ENCODE results near the gene GNAT3.

GNAT3 gene

DNA sequence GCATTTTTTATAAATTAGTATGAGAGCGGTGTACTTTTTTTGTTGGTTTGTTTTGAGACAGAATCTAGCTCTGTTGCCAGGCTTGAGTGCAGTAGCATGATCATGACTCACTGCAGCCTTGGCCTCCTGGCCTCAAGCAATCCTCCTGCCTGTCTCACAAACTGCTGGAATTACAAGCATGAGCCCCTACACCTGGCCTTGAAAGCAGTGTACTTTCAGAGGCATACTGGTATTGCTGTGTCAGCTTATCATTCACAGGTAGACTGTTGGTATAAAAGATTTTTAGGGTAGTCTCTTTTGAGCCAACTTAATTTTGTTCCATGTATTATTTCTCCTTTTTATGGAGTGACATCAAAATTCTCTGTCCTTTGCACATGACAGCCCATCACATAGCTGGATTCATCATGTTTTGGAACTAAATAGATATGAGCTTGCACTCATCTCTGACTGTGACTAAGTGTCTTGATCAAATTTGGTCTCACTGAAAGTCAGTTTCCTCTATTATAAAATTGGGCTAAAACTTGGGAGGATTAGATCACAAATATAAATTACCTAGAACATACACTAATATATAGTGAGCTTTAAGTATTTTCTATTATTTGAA is 12.4 kb downstream of the GNAT3 start:
- no peak for DNase-seq

DNA sequence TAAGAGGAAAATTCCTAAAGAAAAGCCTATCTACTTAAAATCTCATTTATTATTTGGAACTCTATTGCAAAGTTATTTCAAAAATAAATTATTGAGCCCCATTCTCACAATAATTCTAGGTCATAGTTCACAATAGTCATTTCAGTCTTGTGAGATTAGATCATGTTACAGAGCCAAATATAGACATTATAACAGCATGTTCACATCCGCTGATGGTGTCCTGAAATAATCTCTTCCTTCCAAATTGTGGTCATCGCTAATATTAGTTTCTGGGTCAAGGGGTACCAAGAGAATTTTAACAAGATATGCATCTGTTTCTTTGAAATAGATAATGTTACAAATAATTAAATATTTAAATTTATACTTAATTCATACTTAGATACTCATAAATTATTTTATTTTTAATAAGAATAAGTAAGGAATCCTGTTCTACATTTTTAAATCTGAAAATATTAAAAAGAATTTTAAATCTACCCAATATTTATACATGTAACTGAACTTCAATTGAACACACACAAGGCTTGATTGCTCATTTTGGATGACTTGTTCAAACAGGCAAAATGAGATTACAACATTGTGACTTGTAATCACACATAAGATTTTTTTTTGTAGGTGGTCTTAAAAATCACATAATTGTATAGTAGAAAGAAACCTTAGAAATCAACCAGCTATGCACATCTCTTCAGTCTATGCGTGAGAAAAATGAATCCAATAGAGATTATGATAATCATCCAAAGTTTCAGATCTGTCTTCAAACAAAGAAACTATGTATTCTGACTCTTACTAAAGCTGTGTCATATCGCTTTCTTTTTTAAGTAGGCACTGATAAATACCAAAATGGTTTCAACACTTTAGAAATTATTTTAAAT is 13.1 kb downstream of the GNAT3 start:
- no peak for DNase-seq

DNA sequence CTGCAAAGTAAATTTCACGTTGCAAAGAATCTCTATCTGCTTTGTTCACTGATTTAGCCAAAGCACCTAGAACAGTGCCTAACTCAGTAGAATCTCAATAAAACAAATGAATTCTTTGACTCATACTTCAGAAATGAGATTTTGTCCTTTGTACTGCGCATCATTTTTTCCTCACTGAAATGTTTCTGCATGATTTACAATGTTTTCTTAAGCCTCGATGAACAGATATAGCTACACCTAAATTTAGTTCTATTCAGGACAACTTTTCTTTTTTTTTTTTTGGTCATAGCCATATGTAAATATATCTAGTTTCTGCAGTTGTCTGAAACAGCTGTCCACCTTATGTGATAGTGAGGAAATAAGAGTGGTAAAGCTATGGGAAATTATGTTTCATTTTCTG is 15.3 kb downstream of the GNAT3 start:
- no peak for DNase-seq

DNA sequence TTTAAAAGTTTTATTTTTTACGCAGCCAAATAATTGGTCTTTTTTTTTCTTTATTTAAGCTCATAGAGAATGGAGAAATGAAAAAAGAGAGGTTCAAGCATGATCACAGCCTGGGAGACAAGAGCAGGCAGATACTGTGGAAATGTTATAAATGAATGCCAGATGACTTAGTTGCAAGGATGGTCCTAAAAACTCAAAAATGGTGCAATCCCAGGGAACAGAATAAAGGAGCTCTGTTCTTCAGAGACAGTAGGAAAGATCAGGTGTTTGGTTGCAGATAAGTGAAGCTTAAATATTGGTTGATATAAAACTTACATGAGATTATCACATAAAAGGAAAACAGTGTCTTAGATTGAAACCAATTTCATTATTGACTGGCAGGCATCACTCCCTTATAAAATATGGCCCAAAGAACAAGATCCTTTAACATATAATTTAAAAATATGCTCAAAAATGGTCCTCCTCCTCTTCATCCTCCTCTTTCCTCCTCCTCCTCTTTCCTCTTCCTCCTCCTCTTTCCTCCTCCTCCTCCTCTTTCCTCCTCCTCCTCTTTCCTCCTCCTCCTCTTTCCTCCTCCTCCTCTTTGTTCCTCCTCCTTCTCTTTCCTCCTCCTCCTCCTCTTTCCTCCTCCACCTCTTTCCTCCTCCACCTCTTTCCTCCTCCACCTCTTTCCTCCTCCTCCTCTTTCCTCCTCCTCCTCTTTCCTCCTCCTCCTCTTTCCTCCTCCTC is 18.6 kb downstream of the GNAT3 start:
- no peak for DNase-seq

DNA sequence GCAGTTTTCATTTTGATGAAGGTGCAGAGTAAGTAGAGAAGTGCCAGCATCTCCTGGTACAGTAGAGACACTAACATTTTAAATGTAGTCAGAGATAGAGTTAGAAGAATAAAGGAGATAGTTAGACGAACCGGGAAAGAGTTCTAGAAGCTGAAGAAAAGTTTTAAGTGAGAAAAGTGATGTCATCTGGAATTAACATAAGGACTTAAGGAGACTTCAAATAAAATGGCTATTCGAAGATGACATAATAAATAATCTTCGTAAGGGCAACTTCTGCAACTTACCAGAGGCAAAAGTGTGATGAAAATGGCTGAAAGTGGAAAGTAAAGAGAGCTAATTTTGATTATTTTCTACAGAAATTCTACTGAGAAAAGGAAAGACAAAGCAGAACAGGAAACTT is 20.4 kb downstream of the GNAT3 start:
- DNase-seq = no peak

DNA sequence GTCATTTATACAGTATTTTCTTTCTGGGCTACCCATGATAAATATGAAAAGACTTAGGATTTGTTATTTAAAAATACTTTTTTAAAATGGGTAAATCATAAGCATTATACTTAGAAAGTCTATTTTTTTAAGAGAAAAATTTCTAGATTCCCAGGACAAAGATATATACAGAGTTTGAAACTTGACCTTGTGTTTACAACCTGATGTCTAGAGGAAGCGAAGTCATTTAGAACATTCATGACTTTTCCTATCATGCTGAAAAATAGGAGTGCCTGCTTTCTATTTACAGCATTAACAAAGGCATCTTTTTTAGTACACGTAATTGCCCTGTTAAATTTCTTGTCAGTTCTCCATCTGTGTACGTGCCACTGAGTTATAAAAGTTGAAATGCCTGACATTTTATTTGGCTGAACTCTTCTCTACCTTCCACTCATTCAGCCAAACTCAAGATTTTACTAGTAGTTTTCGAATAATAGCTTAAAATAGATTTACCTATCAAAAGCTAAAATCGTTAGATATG is 23.0 kb downstream of the GNAT3 start:
- DNase-seq = no peak

DNA sequence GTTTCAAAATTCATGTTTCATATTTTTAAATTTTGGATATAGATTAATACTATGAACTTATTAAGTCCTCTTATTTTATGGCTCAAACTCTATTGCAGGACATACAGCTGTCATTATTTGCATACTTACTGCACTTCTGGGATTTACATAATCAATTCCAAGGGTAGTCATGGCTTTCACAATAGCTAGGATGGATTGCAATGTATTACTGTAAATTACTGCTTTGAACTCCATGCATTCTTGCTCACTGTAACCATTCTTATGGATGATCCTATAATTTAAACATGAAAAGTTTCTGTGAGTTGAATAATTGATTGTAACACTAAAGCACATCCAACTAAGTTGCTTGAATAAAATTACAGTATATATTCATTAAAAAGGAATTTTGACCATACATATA is 23.5 kb downstream of the GNAT3 start:
- no peak for DNase-seq

DNA sequence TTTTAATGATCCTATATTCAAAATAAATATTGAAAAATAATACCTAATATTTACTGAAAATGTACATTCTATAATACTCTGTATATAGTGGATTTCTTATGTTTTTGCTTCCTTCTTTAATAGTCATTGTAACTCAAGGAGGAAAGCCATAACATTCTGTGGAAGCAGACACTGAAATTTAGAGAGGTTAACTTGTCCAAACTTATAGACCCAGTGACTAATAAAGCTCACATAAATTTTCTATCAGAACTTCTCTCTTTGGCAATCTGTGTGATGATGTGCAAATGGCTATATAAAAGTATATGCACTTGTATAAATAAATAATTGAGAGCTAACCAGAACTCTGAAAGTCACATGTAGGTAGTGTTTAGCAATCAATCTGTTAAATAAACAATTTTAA is 26.1 kb downstream of the GNAT3 start:
- no peak for DNase-seq

DNA sequence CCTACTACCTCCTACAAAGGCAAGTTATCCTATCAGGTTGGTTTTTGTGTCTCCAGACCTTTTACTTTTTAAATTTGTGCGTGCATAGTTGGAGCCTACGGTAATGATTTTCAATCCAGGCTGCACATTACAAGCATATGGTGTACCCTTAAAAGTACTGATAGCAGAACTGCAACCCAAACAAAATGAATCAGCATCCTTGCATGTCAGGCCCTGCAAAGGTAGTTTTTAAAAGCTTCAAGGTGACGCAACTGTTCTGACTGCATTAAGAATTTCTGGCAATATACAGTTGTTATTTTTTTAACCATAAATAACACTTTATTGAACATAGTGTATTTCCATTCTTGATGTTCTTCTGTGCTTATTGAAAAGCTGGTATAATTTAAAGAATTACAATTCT is 28.9 kb downstream of the GNAT3 start:
- DNase-seq = no peak

DNA sequence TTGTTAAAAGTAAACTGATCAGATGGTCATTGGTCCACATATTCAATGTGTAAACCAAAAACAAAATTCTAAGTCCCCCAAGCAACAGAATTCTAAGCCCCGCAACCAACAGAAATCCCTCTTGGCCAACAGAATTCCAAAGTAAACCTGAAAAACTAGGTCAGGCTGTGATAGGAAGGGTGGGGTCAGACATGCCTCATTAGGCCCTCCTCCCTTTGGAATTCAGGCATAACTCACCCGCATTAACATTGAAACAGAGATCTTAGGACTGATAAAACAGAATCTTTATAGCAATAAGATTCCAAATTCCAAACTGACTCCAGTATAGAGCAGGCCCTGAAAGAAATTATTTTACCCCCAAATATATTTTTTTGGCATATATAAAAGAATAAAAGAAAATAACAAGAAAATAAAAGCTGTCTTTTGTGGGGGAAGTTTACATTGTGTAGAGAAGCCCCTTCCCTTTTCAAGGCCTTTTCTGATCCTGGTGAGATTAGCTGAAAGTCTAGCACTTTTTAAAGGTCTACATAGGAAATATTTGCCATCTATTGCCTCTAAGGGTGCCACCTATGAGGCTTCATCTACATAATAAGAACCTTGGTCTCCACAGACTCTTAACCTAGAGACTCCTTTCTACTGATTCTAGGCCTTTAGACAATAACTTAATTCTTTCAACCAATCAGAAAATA is 30.5 kb downstream of the GNAT3 start:
- no peak for DNase-seq

DNA sequence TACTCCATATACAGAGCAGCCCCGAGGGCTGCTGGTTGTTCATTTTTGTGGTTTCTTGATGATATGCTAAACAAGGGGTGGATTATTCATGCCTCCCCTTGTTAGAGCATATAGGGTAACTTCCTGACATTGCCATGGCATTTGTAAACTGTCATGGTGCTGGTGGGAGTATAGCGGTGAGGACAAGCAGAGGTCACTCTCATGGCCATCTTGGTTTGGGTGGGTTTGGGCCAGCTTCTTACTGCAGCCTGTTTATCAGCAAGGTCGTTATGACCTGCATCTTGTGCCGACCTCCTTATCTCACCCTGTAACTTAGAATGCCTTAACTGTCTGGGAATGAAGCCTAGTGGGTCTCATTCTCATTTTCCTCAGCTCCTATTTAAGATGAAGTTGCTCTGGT is 31.3 kb downstream of the GNAT3 start:
- no peak for DNase-seq

DNA sequence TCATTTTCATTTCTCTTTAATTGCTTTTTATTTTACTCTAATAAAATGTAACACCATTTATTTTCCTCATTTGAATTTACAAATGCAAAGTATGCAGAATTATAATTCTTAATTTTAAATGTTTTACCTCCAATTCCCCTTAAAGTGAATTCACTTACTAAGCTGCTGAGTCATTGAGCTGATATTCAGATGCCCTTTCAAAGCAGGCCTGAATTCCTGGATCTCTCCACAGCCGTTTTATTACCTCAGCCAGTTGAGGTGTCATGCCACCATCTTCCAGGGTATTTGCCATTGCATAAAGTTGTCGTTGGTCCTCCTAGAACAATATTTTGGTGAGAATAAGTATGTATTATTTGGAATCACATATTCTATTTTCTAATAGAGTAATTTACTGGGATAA is 33.2 kb downstream of the GNAT3 start:
- no peak for DNase-seq

DNA sequence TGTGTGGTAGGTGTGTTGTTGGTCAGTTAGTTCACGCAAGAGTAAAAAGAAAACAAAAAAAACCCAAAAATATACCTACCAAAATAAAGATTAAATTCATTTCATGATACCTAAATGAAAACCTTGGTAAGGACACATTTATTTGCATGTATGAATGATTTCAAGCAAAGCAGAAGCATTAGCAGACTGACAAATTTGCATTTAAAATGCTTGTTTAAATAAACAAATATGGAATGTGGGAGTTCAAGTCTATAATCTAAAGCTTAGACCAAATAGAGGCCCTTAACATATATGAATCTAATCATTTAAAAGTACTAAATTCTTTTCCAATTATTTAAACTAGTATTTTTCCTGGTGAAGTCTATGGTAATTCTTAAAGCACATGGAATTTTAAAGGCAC is 35.8 kb downstream of the GNAT3 start:
- no peak for DNase-seq

DNA sequence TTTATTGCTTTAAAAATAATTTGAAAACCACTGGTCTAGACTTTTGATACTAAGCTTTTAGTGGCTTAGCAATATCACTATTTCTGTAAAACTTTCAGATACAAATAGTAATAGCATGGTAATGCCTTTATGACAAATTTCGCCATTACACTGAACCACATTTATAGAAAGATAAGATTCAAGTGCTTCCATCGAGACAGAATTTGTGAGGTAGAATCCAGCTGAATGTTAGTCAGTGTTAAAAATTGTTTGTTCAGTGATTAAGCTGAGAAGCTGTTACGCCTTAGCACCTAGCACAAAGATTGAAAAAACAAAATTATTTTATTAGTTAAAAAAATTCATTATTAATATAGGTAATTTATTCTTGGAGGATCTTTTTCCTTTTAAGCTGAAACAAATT is 36.5 kb downstream of the GNAT3 start:
- no peak for DNase-seq

DNA sequence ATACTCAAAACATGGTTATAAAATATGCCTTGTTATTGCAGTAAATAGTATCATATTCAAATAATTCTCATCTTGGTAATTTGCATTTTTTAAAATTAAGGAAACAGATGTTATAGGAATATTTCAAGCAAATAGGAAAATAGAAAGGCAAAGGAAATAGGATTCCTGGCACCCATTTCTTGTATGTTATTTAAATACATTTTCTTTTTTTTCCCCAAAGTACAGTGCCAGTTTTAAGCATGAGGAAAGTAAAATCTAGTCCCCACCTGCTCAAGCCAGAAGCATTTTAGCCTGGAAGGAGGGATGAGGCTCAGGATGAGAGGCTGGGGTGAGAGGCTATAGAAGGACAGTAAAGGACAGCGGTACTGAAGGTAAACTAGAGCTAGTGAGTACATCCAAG is 38.1 kb downstream of the GNAT3 start:
- no peak for DNase-seq

DNA sequence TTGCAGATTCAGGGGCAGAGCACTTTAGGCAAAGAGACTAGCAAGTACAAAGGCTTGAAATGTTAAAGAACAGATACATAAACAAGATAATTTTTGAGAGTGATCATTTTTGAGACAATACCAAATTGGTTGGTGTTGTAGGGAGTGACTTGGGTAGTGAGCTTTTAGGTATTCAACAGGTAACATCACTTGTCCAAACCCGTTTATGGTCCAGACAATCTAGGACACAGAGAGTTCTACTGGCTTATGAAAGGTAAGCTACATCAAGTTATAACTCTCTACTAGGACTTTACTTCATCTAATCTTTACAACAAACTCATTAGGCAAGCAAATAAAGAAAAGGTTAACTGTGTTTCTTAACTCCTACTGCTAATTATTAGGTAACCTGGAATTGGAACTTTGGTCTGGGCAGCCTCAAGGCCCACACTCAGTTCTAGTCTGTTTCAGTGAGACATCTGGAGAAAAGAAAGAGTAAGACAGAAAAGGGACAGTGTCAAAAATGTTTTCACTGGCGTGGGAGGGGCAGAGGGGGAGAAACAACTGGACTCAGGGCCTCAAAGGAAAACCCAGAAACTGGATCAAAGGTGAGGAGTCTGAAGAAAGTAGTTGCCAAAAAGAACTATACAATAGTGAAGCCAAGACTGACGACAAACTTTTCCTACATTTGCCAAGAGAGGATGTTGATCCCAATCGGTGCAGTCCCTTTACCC is 39.2 kb downstream of the GNAT3 start:
- DNase-seq = no peak

DNA sequence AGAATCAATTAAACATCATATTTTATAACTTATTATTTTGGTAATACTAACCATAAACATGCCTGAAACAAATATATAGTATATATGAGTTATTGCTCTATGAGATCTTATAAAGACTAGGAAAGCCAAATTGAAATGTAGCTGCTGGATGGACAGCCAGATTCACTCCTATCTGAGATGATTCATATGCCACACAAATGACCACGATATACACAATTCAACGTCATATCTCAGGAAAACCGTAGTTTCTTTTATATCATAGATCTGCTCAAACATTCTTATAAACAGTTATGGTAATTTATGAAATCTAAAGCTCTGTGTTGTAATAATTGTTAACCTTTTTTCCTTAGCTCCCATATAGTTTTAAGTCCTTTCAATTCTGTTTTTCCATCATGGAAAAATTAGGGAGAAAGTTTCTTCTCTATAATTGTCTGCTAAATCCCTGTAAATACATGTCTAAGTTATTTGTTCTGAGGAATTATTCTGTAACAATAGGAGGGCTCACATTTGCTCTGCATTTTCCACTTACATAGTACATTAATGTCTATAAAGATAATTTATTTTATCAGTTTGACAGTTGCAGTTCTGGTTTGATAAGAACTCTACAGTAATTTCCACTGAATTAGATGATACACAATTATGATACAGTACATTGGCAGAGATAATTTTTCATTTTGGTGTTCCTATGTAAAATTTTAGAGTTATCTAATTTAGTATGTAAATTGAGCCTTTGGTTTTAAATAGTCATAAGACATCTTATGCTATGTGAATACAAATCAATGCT is 42.7 kb downstream of the GNAT3 start:
- DNase-seq = no peak

DNA sequence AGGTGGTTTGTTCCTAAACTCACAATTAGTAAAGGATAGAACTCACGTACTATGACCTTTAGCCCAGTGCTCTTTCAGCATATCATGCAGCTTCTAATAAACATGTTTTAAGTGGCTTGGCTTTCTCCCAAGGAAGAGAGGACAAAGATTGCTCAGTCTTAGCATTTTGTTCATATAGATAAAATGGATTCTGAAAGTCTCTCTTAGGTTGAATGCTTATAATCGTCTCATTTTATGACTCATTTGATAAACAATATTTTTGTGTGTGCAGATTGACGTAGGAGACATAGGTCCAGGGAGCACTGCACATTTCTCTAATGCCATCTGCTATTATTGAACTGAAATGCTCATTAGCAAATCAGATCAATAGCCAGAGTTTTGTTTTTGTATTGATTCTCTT is 44.8 kb downstream of the GNAT3 start:
- DNase-seq = no peak

DNA sequence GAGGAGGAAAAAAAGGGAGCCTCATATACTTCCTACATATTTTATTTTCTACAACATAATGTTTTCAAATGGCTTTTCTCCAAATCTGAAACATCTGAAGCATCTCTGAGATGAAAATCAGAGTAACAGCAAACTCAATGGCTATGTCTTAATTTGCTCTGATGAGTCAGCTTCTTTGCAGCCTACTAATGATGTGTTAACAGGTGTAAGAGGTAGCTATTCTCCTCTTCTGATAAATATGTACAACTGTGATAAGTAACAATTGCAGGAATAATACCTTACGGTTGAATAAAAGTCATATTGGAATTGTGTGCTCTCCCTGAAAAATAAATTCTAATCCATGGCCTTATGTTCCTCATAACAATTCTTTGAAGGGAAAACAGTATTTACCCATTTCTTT is 45.2 kb downstream of the GNAT3 start:
- no peak for DNase-seq

DNA sequence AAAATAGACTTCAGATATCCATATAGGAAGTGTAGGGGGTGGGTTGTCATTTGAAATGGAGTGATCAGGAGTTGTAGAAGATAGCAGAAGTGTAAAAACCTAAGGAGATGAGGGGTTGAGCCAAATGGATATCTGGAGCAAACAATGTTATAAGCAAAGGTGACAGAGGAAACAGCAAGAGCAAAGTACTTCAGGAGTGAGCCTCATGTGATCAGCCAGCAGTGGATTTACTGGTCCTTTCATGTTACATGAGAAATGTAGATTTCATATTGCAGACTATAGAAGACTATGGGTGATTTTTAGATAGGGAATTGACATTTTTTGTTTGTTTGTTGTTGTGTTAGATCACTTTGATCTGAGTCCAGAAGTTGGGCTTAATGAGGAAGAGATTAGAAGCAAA is 47.7 kb downstream of the GNAT3 start:
- no peak for DNase-seq

DNA sequence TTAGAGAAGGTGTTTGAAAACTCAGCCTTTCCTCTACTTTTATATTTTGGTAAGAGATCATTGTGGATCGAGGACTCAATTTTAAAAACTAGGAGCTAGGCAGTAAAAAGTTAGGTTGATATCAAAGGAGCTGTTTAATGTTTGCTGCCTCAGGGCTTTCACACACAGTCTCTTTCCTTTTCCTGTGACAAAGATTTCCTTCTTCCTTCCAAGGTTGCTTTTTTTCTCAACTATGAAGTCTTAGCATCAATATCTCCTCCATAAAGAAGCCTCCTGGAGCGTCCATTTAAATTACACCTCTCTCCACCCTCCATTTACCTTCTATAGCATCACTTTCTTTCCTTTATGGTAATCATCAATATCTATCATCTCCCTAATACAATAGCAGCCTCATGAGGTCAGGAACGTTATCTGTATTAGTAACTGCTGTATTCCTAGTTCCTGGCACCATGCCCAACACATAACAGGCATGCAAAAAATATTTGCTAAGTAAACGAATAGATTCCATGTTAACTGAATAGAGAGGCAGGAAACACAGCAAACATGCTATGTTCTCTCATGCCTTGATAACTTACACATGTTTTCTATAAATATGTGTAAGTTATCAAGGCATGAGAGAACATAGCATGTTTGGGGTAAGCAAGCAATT is 48.5 kb downstream of the GNAT3 start:
- no peak for DNase-seq

Data from stimulated activated CD8-positive, alpha-beta memory T cell treated with anti-CD3 and anti-CD28 coated beads, Interleukin-4, amount 100 ng/mL, for 48 hours (primary cell).